H1 (cell line): ENCODE data around the gene SELENOI. TPM values are rescaled to one million over a fixed set of nuclear protein-coding genes. Genes with fewer than 3 reads are reported as not detected.

ENCODE experiments used
- ASH2L ChIP-seq: fragments of 200-600, 300-600 bp; sonication (generic); IDR thresholded peaks from one replicate; pipeline ENCODE4 v1.7.1; 2017; ENCODE audit warnings: low read length
- BACH1 ChIP-seq: IDR thresholded peaks from 2 replicates; pipeline ENCODE4 v1.6.1; 2012; ENCODE audit warnings: low read length, improper control_type of control experiment
- CEBPB ChIP-seq: IDR thresholded peaks from 2 replicates; pipeline ENCODE4 v1.6.1; 2012; ENCODE audit warnings: low read depth, low read length
- CHD7 ChIP-seq: fragments of 300-600 bp; sonication (generic); IDR thresholded peaks from 2 replicates; pipeline ENCODE4 v1.7.1; 2012; ENCODE audit warnings: low read length, moderate library complexity, mild to moderate bottlenecking, inconsistent platforms; ENCODE audit not compliant: insufficient replicate concordance
- HDAC6 ChIP-seq: IDR thresholded peaks from one replicate; pipeline ENCODE4 v1.7.1; 2012; ENCODE audit warnings: low read depth, mild to moderate bottlenecking, inconsistent platforms, low read length, moderate library complexity
- RBBP5 ChIP-seq: IDR thresholded peaks from 2 replicates; pipeline ENCODE4 v1.7.1; 2012; ENCODE audit warnings: low read depth, mild to moderate bottlenecking, inconsistent platforms, low read length, moderate library complexity, borderline replicate concordance
- SIRT6 ChIP-seq: IDR thresholded peaks from one replicate; pipeline ENCODE4 v1.7.1; 2012; ENCODE audit warnings: low read length, inconsistent platforms
- SP2 ChIP-seq: IDR thresholded peaks from 2 replicates; pipeline ENCODE4 v1.6.1; 2012; ENCODE audit warnings: mild to moderate bottlenecking, low read length, inconsistent platforms
- SP4 ChIP-seq: IDR thresholded peaks from 2 replicates; pipeline ENCODE4 v1.6.1; 2012; ENCODE audit warnings: low read length, inconsistent platforms
- polyA plus RNA-seq, 7 experiments: library from polyadenylated mRNA; depleted of rRNA in 3 of 7; stranded (reverse) in 5 of 7; unstranded in 2 of 7; fragments of >200 nt in 5 of 7; fragments of 200-250 nt in 2 of 7; gene quantifications; 1 replicate in 5 of 7; 2 replicates in 1 of 7; 4 replicates in 1 of 7; pipeline versions ENCODE4 v1.2.1 to v1.2.3, GENCODE V29; 2011 to 2013; ENCODE audit warnings: missing spikeins in 2 of 7, mixed read lengths in 2 of 7
- total RNA-seq: library from RNA; stranded (reverse); fragmentation: NEBNext Ultra II Directional; extraction: Animal tissue kit (Norgen Biotek cat#: 25700); gene quantifications from 2 replicates; pipeline ENCODE4 v1.2.1, GENCODE V29; 2021

The SELENOI gene
- total and polyA plus RNA-seq, 2 of the 8 experiments (the other 6 are each of a cell fraction or from before 2014, with no cell fraction given), result 15.9 to 63.8 TPM

- TF ChIP-seq SP2 (no peak), CEBPB (no peak), BACH1 (no peak), RBBP5 (no peak), CHD7 (no peak), SP4 (no peak), SIRT6 (no peak), HDAC6 (no peak), ASH2L (no peak)
Observed at GRCh38 chr2:26312471-26312870, 33.5 kb upstream of the SELENOI start (continued).
